ENCODE measurements around the gene MAEA. TPM values are rescaled to one million over a fixed set of nuclear protein-coding genes. Genes with fewer than 3 reads are reported as not detected.
"Not testable (repeated sequence)": the region's sequence is repeated elsewhere in the genome, so short reads cannot be mapped to it uniquely, and the experiment has no call there.

Gene MAEA
- total RNA-seq, 1 donor from 2014 or later: 103 TPM

DNA sequence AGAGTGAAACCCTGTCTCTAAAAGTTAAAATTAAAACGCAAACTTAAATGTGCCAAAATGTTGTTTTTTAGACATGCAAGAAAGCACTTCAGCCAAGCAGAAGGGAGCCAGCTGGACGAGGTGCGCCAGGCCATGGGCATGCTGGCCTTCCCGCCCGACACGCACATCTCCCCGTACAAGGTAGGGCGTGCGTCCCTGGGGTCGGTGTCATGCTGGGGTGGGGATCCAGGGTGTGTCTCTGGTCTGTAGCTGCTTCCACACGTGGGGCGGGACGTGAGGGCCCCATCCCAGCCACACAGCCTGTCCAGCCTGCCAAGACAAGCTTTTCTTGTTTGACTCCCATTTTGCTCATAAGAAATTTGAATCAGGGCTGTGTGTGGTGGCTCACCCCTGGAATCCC lies 43.0 kb downstream of the MAEA start:
- no peak for DNase-seq (ENCODE audit: extremely low spot score in 2 of 2)
- H3K9me3 ChIP-seq: no peaks in the 10 kb centered on the region
- intact Hi-C loops (cut with DNase I): no loop called here
- H3K4me3 ChIP-seq: no peak overlapping the region
- H3K36me3 ChIP-seq: peaks cover 0 to 52% of the 10 kb centered on the region in 2 donors
- TF ChIP-seq POLR2A (IDR thresholded peaks at IDR 0.05) (no peak), POLR2AphosphoS5 (IDR thresholded peaks at IDR 0.05; ENCODE audit: insufficient read depth in 1 of 2, low read depth in 1 of 2) (no peak)
- TF ChIP-seq, protein P1, sequence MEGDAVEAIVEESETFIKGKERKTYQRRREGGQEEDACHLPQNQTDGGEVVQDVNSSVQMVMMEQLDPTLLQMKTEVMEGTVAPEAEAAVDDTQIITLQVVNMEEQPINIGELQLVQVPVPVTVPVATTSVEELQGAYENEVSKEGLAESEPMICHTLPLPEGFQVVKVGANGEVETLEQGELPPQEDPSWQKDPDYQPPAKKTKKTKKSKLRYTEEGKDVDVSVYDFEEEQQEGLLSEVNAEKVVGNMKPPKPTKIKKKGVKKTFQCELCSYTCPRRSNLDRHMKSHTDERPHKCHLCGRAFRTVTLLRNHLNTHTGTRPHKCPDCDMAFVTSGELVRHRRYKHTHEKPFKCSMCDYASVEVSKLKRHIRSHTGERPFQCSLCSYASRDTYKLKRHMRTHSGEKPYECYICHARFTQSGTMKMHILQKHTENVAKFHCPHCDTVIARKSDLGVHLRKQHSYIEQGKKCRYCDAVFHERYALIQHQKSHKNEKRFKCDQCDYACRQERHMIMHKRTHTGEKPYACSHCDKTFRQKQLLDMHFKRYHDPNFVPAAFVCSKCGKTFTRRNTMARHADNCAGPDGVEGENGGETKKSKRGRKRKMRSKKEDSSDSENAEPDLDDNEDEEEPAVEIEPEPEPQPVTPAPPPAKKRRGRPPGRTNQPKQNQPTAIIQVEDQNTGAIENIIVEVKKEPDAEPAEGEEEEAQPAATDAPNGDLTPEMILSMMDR (IDR thresholded peaks at IDR 0.05): no peak
- H3K4me1 ChIP-seq: peaks cover 7% of the 10 kb centered on the region
- no peak overlapping the region for H3K27ac ChIP-seq
- H3K27me3 ChIP-seq: no peaks in the 10 kb centered on the region

- DNase-seq (ENCODE audit: extremely low spot score in 2 of 2): no peak
- Histone ChIP-seq H3K27me3 (no peaks in the 10 kb centered on the region), H3K36me3 (peaks cover 0 to 52% of the 10 kb centered on the region in 2 donors), H3K9me3 (no peaks in the 10 kb centered on the region), H3K4me1 (peaks cover 7% of the 10 kb centered on the region), H3K4me3 (no peak overlapping the region), H3K27ac (no peak overlapping the region)
- TF ChIP-seq, protein P1 (IDR thresholded peaks at IDR 0.05): no peak
- TF ChIP-seq POLR2A (IDR thresholded peaks at IDR 0.05): no peak
- no peak for TF ChIP-seq POLR2AphosphoS5 (IDR thresholded peaks at IDR 0.05; ENCODE audit: insufficient read depth in 1 of 2, low read depth in 1 of 2)
- intact Hi-C loops (cut with DNase I): no loop called here
These were observed 43.6 kb downstream of the MAEA start for GRCh38 chr4:1333256-1333655.

DNA sequence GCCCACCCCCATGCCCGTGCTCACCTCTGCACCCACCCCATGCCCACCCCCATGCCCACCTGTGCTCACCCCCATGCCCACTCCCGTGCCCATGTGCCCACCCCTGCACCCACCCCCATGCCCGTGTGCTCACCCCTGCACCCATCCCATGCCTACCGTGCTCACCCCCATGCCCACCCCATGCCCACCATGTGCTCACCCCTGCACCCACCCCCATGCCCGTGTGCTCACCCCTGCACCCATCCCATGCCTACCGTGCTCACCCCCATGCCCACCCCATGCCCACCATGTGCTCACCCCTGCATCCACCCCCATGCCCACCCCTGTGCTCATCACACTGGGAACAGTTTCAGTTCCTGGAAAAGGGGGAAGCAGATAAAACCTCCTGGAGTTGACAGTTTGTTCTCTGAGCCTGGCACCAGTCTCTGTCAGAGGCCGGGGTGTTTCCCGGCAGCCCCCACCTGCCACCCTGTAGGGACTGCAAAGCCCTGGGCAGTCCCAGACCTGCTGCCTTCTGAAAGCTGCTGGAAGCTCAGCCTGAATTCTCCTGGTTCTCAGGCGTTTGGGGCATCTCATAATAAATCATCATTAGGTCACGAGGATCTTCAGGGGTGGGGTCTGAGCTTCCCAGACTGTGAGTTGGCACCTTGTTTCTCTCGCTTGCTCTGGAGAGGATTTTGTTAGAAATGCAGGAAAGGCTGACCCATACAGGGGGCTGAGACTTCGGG lies 44.3 kb downstream of the MAEA start:
- H3K4me3 ChIP-seq; H3K4me1 ChIP-seq; intact Hi-C loops (cut with DNase I); DNase-seq (ENCODE audit: extremely low spot score in 2 of 2); H3K27ac ChIP-seq; H3K9me3 ChIP-seq; H3K27me3 ChIP-seq: not testable (repeated sequence)
- peaks cover 0 to 52% of the 10 kb centered on the region in 2 donors for H3K36me3 ChIP-seq

DNA sequence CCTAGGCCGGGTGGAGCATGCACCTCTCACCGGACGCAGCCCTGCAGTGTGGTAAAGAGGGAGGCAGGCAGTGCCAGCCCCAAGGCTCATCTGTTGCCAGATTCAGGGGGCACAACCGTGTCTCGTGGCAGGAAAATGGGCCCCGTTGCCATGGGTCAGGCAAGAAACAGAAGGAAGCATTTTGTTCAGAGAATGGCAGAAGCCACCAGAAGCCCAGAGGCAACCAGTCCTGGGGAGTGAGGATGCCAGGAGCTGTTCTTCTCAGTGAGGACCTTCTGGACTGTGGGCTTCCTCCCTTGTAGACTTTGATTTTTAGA lies 44.8 kb downstream of the MAEA start:
- Histone ChIP-seq H3K27me3 (no peaks in the 10 kb centered on the region), H3K36me3 (peaks cover 0 to 52% of the 10 kb centered on the region in 2 donors), H3K4me3 (no peak overlapping the region), H3K9me3 (no peaks in the 10 kb centered on the region), H3K4me1 (peaks cover 7% of the 10 kb centered on the region), H3K27ac (no peak overlapping the region)
- intact Hi-C loops (cut with DNase I): no loop called here
- DNase-seq (ENCODE audit: extremely low spot score in 2 of 2): no peak
- TF ChIP-seq, protein P1 (IDR thresholded peaks at IDR 0.05): no peak
- TF ChIP-seq POLR2AphosphoS5 (IDR thresholded peaks at IDR 0.05; ENCODE audit: insufficient read depth in 1 of 2, low read depth in 1 of 2): no peak
- no peak for TF ChIP-seq POLR2A (IDR thresholded peaks at IDR 0.05)

- intact Hi-C loops (cut with DNase I); H3K27me3 ChIP-seq: not testable (repeated sequence)
These were observed 45.6 kb downstream of the MAEA start for GRCh38 chr4:1335193-1335883.

DNA sequence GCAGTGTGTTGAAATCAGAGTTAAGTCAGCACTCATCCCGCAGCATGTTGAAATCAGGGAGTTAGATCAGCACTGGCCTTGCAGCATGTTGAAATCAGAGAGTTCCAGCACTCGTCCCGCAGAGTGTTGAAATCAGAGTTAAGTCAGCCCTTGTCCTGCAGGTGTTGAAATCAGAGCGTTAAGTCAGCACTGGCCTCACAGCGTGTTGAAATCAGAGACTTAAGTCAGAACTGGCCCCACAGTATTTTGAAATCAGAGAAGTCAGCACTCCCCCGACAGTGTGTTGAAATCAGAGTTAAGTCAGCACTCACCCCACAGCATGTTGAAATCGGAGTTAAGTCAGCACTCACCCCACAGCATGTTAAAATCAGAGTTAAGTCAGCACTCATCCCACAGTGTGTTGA lies 46.4 kb downstream of the MAEA start:
- Histone ChIP-seq H3K4me3 (no peak overlapping the region), H3K27ac (no peak overlapping the region), H3K4me1 (peaks cover 7% of the 10 kb centered on the region), H3K9me3 (no peaks in the 10 kb centered on the region), H3K27me3 (no peaks in the 10 kb centered on the region), H3K36me3 (peaks cover 0 to 66% of the 10 kb centered on the region in 2 donors)
- DNase-seq (ENCODE audit: extremely low spot score in 2 of 2): no peak
- TF ChIP-seq, protein P1 (IDR thresholded peaks at IDR 0.05): no peak
- TF ChIP-seq POLR2AphosphoS5 (IDR thresholded peaks at IDR 0.05; ENCODE audit: insufficient read depth in 1 of 2, low read depth in 1 of 2): no peak
- TF ChIP-seq POLR2A (IDR thresholded peaks at IDR 0.05): no peak
- intact Hi-C loops (cut with DNase I): no loop called here

More at GRCh38 chr4:1335193-1335883, 45.6 kb downstream of the MAEA start:
- H3K27ac ChIP-seq; H3K9me3 ChIP-seq; H3K4me1 ChIP-seq; H3K4me3 ChIP-seq; DNase-seq (ENCODE audit: extremely low spot score in 2 of 2): not testable (repeated sequence)
- H3K36me3 ChIP-seq: peaks cover 0 to 59% of the 10 kb centered on the region in 2 donors
